Adrenal gland (tissue), 5 donors: ENCODE data around the gene GPR158.

Experiments
- CTCF ChIP-seq, 6 experiments: fragments of 450-650 bp in 4 of 6; fragments of 200-600 bp in 2 of 6; sonication (generic) in 1 of 6; IDR thresholded peaks; 1 replicate in 5 of 6; 2 replicates in 1 of 6; pipeline versions ENCODE4 v1.5.1 to v1.8.0; 2016 to 2021; ENCODE audit warnings: antibody characterized with exemption in 6 of 6, mild to moderate bottlenecking in 2 of 6, moderate library complexity in 1 of 6
- POLR2A ChIP-seq, 2 donors: fragments of 450-650 bp; IDR thresholded peaks; one replicate each; pipeline ENCODE4 v1.6.1; 2017; ENCODE audit warnings: antibody characterized with exemption in 2 of 2, mild to moderate bottlenecking in 2 of 2, moderate library complexity in 1 of 2
- donor health status: DM: no; HTN: no; CAD: no.

GRCh38 chr10:25615926-25616325 is 441.1 kb downstream of the GPR158 start:
- TF ChIP-seq CTCF (IDR thresholded peaks at IDR 0.05) (no peak), POLR2A (IDR thresholded peaks at IDR 0.05) (no peak)
